A549 treated with CORT108297 at 1 μM for 4 hours (cell line): ENCODE results near the gene DICER1. TPM values are rescaled to one million over a fixed set of nuclear protein-coding genes. Genes with fewer than 3 reads are reported as not detected.

Experiments
- total RNA-seq: library from RNA; stranded (reverse); fragments of 200-300 nt; extraction: Qiagen RNA extraction; gene quantifications from 5 replicates; pipeline ENCODE4 v1.2.3, GENCODE V29; 2022

Gene DICER1
- 15.5 to 21.3 TPM (median 19.5 TPM) in 5 replicates for total RNA-seq

DNA sequence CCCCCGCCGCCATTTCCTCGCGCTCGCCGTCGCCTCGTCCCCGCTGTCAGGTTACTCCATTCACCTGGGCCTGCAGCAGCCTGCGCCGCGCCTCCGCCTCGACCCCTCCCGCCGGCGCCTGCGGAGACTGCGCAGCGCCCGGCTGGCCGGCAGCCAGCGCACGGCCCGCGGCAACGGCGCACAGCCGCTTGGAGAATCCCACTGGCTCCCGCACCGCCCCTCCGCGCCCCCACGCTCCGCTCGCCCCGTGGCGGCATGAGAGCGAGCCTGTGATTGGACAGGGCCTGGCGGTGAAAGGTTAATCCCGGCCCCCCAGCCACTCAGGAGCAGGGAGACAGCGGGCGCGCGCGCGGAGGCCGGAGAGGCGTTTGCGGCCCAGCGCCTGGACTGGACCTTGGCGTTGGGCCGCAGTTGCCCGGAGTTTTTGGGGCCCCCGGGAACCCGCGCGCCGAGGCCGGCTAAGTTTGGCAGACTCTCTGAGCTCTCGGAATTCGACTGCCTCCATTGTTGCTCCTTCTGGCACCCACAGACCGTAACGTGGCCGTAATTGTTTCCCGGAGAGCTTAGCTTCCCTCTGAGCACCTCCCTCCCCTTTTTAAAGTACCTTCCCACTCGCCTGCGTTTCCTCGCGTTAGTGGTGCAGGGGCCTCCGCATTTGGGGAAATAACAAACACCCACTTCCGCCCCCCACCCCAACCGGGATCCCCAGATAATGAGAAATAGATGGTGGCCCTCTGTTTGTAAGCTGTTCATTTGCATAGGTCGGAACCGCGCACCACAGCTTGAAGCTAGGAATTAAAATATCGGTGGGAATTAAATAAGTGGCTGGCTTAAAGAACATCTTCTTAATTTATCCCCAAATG, at the start of gene DICER1:
DICER1 (minus strand) TSS at position 203 of the 863 bp plus-strand sequence. CDS start 24,071 bp downstream, outside the sequence.

Other genes with a start within 250 kb of the DICER1 start
- gene CLMN, start 162.4 kb upstream of the DICER1 start, total RNA-seq: 3.2 to 5.6 TPM (median 5.1 TPM) in 5 replicates